MM.1S (cell line): ENCODE results near the gene DOK6.

ENCODE experiments used
- DNase-seq: peaks from one replicate; pipeline ENCODE4 v3.0.0-alpha.2; 2015
- H2AFZ ChIP-seq: fragments of 300-600 bp; sonication (generic); 2 replicates; pipeline ENCODE4 v1.6.0; 2016; ENCODE audit warnings: antibody characterized with exemption, low read length
- H3F3A ChIP-seq: fragments of 300-600 bp; sonication (generic); 2 replicates; pipeline ENCODE4 v1.6.1; 2016; ENCODE audit warnings: mild to moderate bottlenecking, antibody characterized with exemption, low read length, moderate library complexity, mixed read lengths; ENCODE audit not compliant: insufficient read depth
- H3K27ac ChIP-seq: fragments of 300-600 bp; sonication (generic); 2 replicates; pipeline ENCODE4 v1.5.1; 2016; ENCODE audit warnings: mild to moderate bottlenecking, low read length
- H3K27me3 ChIP-seq: fragments of 300-600 bp; sonication (generic); replicated peaks from 2 replicates; pipeline ENCODE4 v1.6.0; 2016; ENCODE audit warnings: low read length; ENCODE audit not compliant: insufficient read depth
- H3K36me3 ChIP-seq: fragments of 300-600 bp; sonication (generic); replicated peaks from 2 replicates; pipeline ENCODE4 v1.6.1; 2016; ENCODE audit warnings: mild to moderate bottlenecking, low read length, mixed read lengths; ENCODE audit not compliant: insufficient read depth
- H3K4me1 ChIP-seq: fragments of 300-600 bp; sonication (generic); 2 replicates; pipeline ENCODE4 v1.6.1; 2016; ENCODE audit warnings: low read length, mixed read lengths
- H3K4me2 ChIP-seq: fragments of 300-600 bp; sonication (generic); 2 replicates; pipeline ENCODE4 v1.6.0; 2016; ENCODE audit warnings: low read depth, low read length
- H3K4me3 ChIP-seq: fragments of 300-600 bp; sonication (generic); 2 replicates; pipeline ENCODE4 v1.5.1; 2016; ENCODE audit warnings: low read length, mixed read lengths
- H3K79me2 ChIP-seq: fragments of 300-600 bp; sonication (generic); 2 replicates; pipeline ENCODE4 v1.6.1; 2016; ENCODE audit warnings: mixed run types, low read length, mixed read lengths
- H3K9ac ChIP-seq: fragments of 300-600 bp; sonication (generic); 2 replicates; pipeline ENCODE4 v1.6.1; 2016; ENCODE audit warnings: low read length, mixed read lengths
- H3K9me2 ChIP-seq: fragments of 300-600 bp; sonication (generic); replicated peaks from 2 replicates; pipeline ENCODE4 v1.6.1; 2016; ENCODE audit warnings: mild to moderate bottlenecking, low read length, mixed read lengths; ENCODE audit not compliant: insufficient read depth
- H3K9me3 ChIP-seq: fragments of 300-600 bp; sonication (generic); replicated peaks from 2 replicates; pipeline ENCODE4 v1.6.1; 2016; ENCODE audit warnings: mild to moderate bottlenecking, low read length, mixed read lengths; ENCODE audit not compliant: insufficient read depth
- H4K20me1 ChIP-seq: fragments of 300-600 bp; sonication (generic); 2 replicates; pipeline ENCODE4 v1.6.1; 2016; ENCODE audit warnings: mild to moderate bottlenecking, low read length, moderate library complexity, mixed read lengths; ENCODE audit not compliant: insufficient read depth
- CTCF ChIP-seq: fragments of 300-600 bp; sonication (generic); IDR thresholded peaks from 2 replicates; pipeline ENCODE4 v1.5.1; 2016; ENCODE audit warnings: antibody characterized with exemption, low read length, mixed read lengths
- EZH2 ChIP-seq: fragments of 300-600 bp; sonication (generic); optimal IDR thresholded peaks from 2 replicates; pipeline ENCODE3; 2017; ENCODE audit warnings: low read depth, mild to moderate bottlenecking, antibody characterized with exemption, low read length, mixed read lengths
- EZH2phosphoT487 ChIP-seq: fragments of 300-600 bp; sonication (generic); IDR thresholded peaks from 2 replicates; pipeline ENCODE4 v1.6.1; 2018; ENCODE audit warnings: antibody characterized with exemption, low read length

The DOK6 gene

GRCh38 chr18:69495841-69496533 is 95.3 kb downstream of the DOK6 start:
- no peak overlapping the region for H3K9ac ChIP-seq
- no peaks in the 10 kb centered on the region for H3K27me3 ChIP-seq
- H3K4me3 ChIP-seq, result no peak overlapping the region
- H3K79me2 ChIP-seq, result no peaks in the 10 kb centered on the region
- TF ChIP-seq CTCF (no peak), EZH2phosphoT487 (no peak), EZH2 (no peak)
- no peak overlapping the region for H3K4me2 ChIP-seq
- H4K20me1 ChIP-seq, result no peaks in the 10 kb centered on the region
- H3K9me3 ChIP-seq, result no peaks in the 10 kb centered on the region
- H3K27ac ChIP-seq, result no peak overlapping the region
- H3K9me2 ChIP-seq, result no peaks in the 10 kb centered on the region
- no peaks in the 10 kb centered on the region for H3K4me1 ChIP-seq
- no peaks in the 10 kb centered on the region for H3F3A ChIP-seq
- no peak overlapping the region for H2AFZ ChIP-seq
- no peaks in the 10 kb centered on the region for H3K36me3 ChIP-seq
- no peak for DNase-seq

GRCh38 chr18:69518989-69519388 is 118.3 kb downstream of the DOK6 start:
- Histone ChIP-seq H3K27ac (no peak overlapping the region), H3K79me2 (no peaks in the 10 kb centered on the region), H3K4me1 (no peaks in the 10 kb centered on the region), H3K9ac (no peak overlapping the region), H3K9me2 (no peaks in the 10 kb centered on the region), H3K36me3 (no peaks in the 10 kb centered on the region), H3K27me3 (no peaks in the 10 kb centered on the region), H3K4me2 (no peak overlapping the region), H2AFZ (no peak overlapping the region), H3K9me3 (no peaks in the 10 kb centered on the region), H4K20me1 (no peaks in the 10 kb centered on the region), H3F3A (no peaks in the 10 kb centered on the region), H3K4me3 (no peak overlapping the region)
- no peak for DNase-seq
- TF ChIP-seq EZH2phosphoT487 (no peak), EZH2 (no peak), CTCF (no peak)

GRCh38 chr18:69523582-69523981 is 122.9 kb downstream of the DOK6 start:
- no peak for DNase-seq
- Histone ChIP-seq H3K4me3 (no peak overlapping the region), H3K36me3 (no peaks in the 10 kb centered on the region), H3K27ac (no peak overlapping the region), H3F3A (no peaks in the 10 kb centered on the region), H2AFZ (no peak overlapping the region), H3K9me2 (no peaks in the 10 kb centered on the region), H3K4me2 (no peak overlapping the region), H3K9me3 (no peaks in the 10 kb centered on the region), H3K27me3 (no peaks in the 10 kb centered on the region), H3K4me1 (no peaks in the 10 kb centered on the region), H3K79me2 (no peaks in the 10 kb centered on the region), H4K20me1 (no peaks in the 10 kb centered on the region; the same call in 1 of the 2 replicates), H3K9ac (no peak overlapping the region)
- TF ChIP-seq EZH2, result no peak
- TF ChIP-seq CTCF, result no peak
- TF ChIP-seq EZH2phosphoT487, result no peak
